HG03025 (cell line): ENCODE measurements around the gene VPS54.
"Not testable (repeated sequence)": the region's sequence is repeated elsewhere in the genome, so short reads cannot be mapped to it uniquely, and the experiment has no call there.

Experiments used
- ATAC-seq: cut with Tn5 transposase; IDR thresholded peaks from one replicate; pipeline ENCODE4 v1.9.1; 2021; ENCODE audit warnings: mild to moderate bottlenecking, moderate library complexity; ENCODE audit not compliant: unreplicated experiment, low FRiP score

Gene VPS54

DNA sequence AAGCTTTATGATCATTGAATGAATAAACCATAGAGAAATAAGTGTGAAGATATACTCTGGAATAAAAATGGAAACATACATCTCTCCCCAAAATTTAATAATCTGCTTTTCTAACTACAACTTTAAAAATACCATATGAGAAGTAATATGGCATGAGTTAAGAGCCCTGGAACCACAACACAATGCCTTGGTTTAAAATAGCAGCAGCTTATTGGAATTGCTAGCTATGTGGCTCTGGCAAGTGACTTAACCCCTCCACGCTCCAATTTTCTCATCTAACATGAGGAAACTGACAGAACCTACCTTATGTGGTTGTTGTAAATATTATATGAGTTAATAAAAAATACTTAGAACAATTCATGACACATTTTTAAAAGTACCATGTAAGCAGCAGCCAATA lies 76.4 kb downstream of the VPS54 start:
- no peak for ATAC-seq

DNA sequence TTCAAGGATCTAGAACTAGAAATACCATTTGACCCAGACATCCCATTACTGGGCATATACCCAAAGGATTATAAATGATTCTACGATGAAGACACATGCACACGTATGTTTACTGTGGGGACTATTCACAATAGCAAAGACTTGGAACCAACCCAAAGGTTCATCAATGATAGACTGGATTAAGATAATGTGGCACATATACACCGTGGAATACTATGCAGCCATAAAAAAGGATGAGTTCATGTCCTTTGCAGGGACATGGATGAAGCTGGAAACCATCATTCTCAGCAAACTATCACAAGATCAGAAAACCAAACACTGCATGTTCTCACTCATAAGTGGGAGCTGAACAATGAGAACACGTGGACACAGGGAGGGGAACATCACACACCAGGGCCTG lies 87.1 kb downstream of the VPS54 start:
- not testable (repeated sequence) for ATAC-seq

DNA sequence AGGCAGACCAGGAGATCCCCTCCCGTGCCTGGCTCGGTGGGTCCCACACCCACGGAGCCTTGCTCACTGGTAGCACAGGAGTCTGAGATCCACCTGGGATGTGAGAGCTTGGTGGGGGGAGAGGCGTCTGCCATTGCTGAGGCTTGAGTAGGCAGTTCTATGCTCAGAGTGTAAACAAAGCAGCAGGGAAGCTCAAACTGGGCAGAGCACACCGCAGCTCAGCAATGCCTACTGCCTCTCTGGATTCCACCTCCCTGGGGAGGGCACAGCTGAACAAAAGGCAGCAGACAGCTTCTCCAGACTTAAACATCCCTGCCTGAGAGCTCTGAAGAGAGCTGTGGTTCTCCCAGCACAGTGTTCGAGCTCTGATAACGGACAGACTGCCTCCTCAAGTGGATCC lies 92.4 kb downstream of the VPS54 start:
- no peak for ATAC-seq

DNA sequence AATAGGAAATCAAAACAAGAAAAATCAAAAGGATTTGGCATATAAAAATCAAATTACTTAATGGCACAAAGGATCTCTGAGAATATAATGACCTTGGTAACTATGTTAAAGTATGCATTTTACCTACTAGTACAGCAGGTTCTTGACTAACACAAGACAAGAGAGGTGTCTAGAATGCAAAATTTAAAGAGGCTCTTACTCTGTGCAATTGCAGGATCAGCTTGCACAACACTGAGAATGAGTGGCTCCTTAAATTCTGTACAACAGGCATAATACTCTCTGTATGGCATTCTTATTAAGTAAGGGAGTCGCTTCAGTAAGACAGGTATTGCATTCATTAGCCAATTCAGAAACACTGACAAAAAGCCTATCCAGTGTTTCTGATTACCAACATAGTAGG lies 104.9 kb downstream of the VPS54 start:
- ATAC-seq: no peak

DNA sequence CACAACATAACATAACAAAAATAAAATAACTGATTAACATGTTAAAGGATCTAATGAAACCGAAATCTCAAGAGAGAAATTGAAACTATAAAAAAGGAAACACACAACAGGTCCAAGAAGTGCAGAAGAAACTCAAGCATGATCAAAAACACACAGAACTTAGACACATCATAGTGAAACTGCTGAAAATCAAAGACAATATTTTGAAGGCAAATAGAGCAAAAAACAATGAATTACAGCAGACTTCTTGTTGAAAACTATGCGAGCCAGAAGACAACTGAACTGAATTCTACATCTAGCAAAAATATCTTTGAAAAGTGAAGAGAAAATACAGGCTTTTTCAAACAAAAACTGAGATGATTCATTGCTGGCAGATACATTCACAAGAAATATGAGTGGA lies 116.2 kb downstream of the VPS54 start:
- ATAC-seq: no peak

DNA sequence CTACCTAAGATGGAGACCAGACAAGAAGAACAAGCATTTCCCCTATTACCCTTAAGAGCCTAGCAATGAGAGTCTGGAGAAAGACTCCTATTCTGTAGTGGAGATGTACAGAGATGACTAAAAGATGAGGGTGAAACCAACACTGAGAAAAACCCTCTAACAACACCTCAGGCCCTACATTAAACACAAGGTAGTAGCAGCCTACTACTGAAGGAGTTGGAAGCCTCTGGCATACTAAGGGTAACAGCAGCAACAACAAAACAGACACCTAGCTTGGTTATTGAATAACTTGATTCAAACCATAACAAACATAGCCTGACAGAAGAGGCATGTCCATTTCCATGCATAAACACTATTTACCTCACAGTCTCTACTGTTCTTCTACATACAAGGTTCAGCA lies 117.1 kb downstream of the VPS54 start:
- no peak for ATAC-seq

DNA sequence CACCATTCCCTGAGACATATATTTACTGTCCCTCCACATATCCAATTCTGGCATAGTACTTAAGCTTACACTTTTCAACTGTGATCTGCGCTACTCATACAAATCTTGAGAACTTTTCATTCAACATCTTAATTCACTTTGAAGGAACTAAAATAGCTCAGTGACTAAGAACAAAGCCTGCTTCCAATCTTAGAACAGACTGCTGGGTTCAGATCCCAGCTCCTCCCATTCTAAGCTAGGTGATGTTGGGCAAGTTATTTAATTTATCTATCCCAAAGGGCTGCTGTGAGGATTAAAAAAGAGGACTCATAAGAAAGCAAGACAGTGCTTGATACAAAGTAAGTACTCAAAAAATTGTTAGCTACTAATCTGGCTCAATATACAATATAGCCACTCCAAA lies 119.6 kb downstream of the VPS54 start:
- ATAC-seq: no peak

DNA sequence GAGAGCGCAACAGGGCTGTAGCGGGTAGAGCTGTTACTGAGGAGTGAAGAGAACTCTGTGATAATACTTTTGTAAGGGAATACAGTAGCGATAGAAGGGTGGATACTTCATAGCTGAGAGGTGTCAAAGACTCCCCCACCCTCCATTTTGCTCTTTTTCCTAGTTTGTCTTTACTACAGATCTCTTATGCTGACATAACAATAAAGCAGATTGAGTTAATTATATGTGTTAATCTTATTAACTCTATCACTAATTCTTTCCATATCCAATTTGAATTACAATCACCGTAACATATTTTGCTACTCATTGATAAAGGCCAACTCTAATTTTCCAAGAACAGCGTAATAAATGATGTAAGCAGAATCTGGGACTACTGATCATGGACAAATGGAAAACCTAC lies 120.4 kb downstream of the VPS54 start:
- no peak for ATAC-seq

DNA sequence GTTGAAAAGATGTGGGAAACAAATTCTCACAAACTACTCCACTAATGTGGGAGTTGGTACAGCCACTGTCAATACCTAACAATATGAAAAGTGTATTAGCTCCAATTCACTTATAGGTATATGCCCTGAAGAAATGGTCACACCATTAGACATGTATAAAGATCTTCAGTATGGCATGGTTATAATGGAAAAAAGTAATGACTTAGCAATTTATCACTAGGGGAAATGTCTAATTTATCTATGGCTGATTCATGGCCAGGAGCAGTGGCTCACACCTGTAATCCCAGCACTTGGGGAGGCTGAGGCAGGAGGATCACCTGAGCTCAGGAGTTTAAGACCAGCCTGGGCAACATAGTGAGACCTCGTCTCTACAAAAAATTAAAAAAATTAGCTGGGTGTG lies 125.1 kb downstream of the VPS54 start:
- ATAC-seq: no peak

DNA sequence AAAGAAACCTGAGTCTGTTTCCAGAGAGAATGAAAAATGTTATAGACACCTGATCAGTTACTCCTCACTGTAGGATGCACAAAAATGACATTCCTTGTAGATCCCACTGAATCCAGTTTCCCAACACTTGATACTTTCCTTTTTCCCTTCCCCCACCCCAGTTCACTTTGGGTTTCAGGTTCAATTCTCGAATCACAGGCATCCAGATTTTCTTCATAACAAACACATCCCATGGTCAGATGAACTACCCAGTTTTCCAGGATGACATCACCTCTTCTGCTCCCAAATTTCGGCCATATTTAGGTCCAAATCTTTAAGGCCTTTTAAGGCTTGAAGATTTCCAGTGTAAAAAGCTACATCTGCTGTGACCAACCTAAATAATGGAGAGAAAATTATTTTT lies 126.1 kb downstream of the VPS54 start:
- no peak for ATAC-seq

DNA sequence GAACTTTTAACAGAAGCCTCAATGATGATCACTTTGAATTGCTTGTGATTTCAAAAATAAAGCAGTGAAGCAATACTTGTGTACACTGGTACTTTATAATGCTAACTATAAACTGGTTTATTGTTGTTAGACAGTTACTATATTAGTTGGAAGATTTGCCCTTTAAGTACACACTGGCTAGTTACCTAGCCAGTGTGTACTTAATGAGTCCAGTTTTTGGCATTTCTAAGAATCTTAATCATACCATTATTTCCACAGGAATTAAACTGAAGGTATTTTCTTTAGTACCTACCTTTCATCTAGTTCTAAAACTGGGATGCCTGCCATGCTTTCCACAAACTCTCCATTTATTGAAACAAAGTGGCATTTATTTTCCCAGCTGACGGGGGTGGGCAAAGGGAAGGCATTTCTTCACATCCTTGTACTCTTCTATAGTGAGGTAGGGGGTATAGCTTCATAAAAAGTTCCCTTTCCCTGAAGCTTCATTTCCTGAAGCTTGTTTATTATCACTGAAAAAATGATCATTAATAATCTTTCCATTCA lies 127.7 kb downstream of the VPS54 start:
- no peak for ATAC-seq

DNA sequence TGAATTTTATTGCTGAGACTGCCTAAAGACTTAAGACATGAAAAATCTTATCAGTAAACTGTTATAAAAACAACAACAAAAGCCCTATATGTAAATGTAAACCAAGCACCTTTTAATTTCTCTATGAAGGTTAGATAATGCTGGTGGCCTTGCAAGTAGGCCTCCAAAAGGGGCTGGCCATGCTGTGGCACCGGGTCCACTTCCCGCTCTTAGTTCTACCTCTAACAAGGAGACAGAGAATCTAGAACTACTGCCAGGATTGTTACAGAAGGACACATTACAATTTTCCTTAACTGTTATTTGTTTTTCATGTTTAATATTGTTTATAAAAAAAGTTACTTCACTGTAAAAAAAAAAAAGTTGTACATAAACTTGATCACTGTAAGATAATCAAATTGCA lies 128.6 kb downstream of the VPS54 start:
- ATAC-seq: no peak

DNA sequence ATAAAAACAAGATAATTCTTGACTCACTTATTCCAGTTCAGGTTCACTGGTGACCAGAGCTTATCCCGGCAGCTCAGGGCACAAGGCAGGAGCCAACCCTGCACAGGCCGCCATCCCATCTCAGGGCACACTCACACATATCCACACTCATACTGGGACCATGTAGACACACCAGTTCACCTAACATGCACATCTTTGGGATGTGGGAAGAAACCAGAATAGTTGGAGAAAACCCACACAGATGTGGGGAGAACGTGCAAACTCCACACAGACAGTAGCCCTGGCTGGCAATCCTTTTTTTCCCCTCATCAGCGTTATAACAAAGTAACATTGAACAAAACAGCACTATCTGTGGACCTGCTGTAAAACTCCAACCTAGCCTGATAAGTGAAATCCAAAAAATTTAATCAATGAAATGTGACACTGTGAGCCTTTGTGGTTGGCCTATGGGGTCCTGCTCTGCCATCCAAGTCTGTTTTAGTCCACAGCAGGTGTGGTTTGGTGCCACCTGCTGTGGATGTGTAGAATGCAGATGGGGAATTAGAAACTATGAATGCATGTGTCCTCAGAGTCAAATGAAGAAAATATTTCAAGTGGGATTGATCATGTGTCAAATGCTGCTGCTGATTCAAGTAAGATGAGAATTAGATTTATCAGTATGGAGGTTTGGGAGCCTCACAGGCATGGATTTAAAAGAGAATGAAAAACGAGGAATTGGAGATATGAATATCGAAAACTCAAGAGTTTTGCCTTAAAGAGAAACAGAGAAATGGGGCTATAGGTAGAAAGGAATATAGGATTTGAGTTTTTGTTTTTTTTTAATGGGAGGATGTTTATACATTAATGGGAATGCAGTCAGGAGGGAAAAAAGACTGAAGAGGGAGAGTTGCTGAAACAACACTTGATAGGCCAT lies 130.5 kb downstream of the VPS54 start:
- no peak for ATAC-seq

DNA sequence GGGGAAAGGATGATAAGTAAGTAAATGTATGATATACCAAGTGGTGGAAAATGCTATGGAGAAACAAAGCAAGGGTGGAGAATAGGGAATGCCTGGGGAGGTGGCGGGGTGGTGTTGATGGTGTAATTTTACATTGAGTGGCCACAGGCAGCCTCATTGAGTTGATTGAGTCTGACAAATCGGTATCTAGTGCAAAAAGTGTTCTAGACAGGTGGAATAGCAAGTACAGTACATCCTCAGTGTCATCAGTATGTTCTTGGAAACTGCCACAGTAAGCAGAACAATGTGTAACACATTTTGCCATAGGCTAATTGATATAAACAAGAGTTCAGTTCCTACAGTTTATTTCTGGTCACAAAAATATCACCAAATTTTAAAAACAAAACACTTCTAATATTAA lies 131.2 kb downstream of the VPS54 start:
- ATAC-seq: no peak

DNA sequence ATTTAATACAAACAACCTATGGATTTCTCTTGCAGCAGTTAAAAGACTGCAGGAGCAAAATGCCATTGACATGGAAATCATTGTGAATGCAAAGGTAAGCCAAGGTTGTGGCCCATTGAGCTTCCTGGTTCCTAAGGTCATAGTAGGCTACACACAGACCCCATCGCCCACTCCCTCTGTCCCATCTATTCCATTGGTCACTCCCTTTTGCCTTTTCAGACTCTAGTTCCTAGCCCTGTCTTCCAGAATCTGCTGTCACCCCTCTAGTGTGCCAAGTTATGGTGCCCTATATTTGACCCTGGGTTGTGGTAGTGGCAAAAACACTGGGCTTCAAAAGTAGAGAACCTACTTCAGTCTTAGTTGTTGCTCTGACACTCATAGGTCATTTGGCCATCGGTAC lies 132.8 kb downstream of the VPS54 start:
- no peak for ATAC-seq

DNA sequence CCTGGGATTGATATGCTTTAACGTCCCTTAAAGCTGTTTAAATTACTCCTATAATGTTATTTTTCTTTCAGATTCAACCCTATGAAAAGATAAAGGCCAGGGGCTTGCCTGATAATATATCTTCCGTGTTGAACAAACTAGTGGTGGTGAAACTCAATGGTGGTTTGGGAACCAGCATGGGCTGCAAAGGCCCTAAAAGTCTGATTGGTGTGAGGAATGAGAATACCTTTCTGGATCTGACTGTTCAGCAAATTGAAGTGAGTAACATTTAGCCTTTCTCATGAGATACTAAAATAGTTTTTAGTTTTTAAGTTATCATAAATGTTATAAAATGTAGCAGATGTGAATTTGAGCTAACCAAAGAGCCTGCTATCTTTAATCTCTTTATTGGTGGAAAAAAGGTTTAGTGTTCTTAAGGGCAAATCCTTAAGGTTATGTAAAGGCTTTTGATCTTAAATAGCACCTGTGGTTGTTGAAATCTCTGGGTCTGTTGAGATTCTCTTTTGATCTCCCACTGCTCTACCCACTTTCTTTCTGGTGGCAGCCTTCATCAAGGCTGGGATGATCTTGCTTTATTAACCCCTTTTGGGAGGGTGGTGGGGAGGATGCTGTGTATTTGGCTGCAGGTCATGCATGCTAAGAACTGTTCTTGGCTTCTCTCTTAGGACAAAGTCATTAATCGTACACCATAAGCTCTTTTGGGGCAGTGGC lies 136.7 kb downstream of the VPS54 start:
- ATAC-seq: no peak

DNA sequence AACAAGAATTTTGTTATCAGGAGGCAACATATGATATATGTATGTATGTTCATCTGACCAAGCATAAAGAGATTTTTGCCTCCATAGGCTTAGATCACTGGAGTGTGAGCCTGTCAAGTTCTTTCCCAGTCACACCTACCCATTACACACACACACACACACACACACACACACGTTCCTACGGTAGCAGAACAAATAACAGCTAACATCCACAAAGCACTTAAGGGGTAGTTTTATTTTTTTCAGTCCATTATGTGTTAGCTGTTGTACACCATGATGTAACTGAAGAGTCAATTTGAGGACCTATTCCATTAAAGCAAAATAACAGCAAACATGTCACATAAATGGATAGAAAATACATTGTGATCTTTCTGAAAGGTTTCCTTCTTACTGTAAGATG lies 138.0 kb downstream of the VPS54 start:
- no peak for ATAC-seq

DNA sequence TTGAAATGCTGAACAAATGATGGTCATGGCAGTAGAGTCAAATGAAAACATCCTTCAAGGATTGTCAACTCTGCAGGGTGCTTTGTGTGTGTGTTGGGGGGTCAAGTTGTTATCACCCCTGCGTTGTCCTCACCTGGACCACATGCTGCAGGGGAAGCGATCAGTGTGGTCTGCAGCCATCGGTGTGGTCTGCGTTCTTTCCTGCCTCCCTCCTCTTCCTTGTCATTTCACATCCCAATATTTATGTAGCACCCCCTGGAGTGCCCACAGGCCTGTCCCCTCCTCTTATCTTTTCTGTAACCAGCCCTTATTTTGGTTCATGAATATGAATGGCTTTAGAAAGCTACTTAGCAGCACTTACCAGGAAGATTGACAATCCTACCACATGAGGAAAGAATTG lies 138.6 kb downstream of the VPS54 start:
- no peak for ATAC-seq

DNA sequence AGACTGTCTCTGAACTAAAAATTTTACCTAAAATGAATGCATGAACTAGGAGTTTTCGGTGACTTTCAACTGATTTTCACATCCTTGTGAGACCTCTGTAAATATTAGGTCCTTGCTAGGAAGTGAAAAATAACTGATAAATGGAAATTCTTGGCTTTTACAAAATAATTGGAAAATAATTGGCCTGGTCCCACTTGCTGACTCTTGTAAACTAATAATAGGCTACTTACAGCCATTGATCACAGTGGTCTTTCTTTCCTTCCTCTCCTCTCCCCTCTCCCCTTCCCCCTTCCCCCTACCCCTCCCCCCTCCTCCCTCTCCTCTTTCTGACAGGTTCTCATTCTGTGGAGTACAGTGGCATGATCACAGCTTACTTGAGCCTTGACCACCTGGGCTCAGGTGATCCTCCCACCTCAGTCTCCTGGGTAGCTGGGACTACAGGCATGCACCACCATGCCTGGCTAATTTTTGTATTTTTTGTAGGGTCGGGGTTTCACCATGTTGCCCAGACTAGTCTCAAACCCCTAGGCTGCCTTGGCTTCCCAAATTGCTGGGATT lies 139.3 kb downstream of the VPS54 start:
- ATAC-seq: no peak

DNA sequence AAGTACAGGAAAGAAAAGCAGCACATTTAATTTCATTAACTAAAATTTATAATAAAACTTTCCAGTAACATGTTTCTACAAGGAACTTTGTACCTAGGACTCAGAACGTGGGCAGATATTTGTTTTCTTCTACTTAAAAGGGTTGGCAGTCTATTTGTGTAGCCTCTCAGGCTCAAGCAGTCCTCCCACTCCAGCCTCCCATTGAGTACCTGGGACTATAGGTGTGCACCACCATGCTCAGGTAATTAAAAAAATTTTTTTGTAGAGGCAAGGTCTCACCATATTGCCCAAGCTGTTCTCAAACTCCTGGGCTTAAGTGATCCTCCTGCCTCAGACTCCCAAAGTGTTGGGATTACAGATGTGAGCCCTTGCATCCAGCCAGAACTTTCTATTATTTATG lies 140.7 kb downstream of the VPS54 start:
- ATAC-seq: no peak

DNA sequence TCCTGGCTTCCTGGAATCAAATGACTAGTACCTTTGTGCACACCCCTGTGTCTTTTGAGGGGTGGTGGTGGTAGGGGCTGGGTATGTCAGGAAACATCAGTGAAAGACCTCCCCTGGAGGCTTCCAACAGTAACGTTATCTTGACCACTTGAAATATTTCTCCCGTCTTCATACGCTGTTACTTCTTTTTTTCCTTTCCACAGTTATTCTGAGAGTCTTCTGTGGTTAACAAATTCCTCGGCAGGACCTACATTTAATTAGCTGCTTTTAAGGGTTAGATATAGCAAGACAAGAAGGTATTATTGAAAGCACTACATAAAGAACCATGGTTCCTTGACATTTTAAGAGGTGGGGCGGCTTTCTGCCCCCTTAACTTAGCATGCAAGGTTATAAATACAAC lies 142.9 kb downstream of the VPS54 start:
- no peak for ATAC-seq
